AG10803 (cell line): Measurements from ENCODE around the gene SPDEF.

Experiments
- DNase-seq: peaks from one replicate; pipeline ENCODE4 v3.0.0; 2010; ENCODE audit warnings: low read depth
- H3K4me3 ChIP-seq: 2 replicates; pipeline ENCODE4 v1.5.1; 2011; ENCODE audit warnings: mild to moderate bottlenecking, low read length, control low read depth
- TF ChIP-seq, protein P1 (sequence below): conservative IDR thresholded peaks from 2 replicates; pipeline ENCODE4 v1.5.1; 2011; ENCODE audit warnings: mild to moderate bottlenecking, low read length, control low read depth, inconsistent platforms

The SPDEF gene

DNA sequence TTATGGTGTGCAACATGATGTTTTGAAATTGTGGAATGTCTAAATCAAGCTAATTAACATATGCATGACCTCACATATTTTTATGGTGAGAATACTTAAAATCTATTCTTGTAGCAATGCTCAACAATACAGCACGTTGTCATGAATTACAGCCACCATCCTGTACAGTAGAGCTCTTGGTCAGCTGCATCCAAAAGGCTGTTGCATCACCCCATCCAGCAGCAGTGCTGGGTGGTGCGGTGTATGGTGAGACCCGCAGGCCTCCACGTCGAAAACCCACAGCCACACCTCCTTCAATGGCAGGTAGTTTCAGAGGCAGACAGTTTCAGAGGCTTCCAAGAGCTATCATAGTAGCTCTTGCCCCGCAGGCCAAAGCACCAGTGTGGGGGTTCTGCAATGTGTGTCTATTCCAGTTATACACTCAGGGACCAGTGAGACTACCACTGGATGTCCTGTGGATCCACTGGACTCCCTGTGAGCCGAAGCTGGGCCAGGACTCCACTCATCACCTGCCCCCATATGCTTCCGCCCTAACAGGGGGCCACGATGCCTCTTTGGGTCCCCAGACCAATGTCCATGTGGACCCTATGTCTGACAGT, 66.8 kb downstream of the SPDEF start:
- TF ChIP-seq, protein P1, sequence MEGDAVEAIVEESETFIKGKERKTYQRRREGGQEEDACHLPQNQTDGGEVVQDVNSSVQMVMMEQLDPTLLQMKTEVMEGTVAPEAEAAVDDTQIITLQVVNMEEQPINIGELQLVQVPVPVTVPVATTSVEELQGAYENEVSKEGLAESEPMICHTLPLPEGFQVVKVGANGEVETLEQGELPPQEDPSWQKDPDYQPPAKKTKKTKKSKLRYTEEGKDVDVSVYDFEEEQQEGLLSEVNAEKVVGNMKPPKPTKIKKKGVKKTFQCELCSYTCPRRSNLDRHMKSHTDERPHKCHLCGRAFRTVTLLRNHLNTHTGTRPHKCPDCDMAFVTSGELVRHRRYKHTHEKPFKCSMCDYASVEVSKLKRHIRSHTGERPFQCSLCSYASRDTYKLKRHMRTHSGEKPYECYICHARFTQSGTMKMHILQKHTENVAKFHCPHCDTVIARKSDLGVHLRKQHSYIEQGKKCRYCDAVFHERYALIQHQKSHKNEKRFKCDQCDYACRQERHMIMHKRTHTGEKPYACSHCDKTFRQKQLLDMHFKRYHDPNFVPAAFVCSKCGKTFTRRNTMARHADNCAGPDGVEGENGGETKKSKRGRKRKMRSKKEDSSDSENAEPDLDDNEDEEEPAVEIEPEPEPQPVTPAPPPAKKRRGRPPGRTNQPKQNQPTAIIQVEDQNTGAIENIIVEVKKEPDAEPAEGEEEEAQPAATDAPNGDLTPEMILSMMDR, result no peak
- DNase-seq, result peak; percentile 11

More for the DNA sequence above, 66.8 kb downstream of the SPDEF start:
- no peak overlapping the region for H3K4me3 ChIP-seq
